ENCODE data around the gene EPB41.

The EPB41 gene

DNA sequence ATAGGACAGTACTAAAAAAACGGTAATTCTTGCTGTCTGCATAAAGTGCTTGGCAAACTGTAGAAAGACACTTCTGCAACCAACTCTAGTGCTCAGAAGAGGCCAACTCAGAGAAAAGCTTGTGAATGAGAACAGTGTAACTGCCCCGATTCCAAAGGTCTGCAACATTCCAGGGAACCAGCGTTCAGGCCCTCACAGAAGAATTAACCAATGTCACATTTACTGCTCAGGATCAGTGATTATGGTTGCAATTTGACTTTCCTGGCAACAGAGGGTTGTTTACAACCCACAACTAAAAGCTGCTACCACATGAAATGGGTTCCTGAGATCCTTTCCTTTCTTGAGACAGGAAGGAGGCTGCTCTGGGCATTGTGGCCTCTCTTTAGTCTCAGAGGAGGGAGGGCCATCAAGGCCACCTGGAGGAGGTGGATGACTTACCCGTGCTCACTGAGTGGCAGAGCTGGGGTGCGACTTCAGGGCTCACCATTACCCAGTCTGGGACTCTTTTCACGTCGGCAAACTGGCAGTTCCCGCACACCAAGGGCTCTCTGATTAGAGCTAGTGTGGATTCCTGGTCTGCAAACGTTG, 252.0 kb downstream of the EPB41 start:
- DNase-seq (ENCODE audit: low spot score): no peak
- TF ChIP-seq, protein P1, sequence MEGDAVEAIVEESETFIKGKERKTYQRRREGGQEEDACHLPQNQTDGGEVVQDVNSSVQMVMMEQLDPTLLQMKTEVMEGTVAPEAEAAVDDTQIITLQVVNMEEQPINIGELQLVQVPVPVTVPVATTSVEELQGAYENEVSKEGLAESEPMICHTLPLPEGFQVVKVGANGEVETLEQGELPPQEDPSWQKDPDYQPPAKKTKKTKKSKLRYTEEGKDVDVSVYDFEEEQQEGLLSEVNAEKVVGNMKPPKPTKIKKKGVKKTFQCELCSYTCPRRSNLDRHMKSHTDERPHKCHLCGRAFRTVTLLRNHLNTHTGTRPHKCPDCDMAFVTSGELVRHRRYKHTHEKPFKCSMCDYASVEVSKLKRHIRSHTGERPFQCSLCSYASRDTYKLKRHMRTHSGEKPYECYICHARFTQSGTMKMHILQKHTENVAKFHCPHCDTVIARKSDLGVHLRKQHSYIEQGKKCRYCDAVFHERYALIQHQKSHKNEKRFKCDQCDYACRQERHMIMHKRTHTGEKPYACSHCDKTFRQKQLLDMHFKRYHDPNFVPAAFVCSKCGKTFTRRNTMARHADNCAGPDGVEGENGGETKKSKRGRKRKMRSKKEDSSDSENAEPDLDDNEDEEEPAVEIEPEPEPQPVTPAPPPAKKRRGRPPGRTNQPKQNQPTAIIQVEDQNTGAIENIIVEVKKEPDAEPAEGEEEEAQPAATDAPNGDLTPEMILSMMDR (IDR thresholded peaks at IDR 0.05; ENCODE audit: extremely low read depth, insufficient read depth, missing control alignments): no peak
- in situ Hi-C loops (cut with MboI; ENCODE audit: low pct_unique_long_range_greater_than_20kb, low sequenced_read_pairs, unreplicated experiment): no loop called here

DNA sequence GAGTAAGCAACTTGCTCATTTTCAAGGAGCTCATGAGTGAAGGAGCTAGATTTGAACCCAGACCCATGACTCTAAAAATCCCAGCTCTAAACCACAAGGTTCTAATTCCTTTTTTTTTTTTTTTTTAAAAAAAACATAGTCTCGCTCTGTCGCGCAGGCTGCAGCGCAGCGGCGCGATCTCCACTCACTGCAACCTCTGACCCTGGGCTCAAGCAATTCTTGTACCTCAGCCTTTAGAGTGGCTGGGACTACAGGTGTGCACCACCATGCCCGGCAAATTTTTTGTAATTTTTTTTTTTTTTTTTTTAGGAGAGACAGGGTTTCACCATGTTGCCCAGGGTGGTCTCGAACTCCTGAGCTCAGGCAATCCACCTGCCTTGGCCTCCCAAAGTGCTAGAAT, 253.5 kb downstream of the EPB41 start:
- TF ChIP-seq, protein P1 (IDR thresholded peaks at IDR 0.05; ENCODE audit: extremely low read depth, insufficient read depth, missing control alignments): no peak
- DNase-seq (ENCODE audit: low spot score): no peak
- in situ Hi-C loops (cut with MboI; ENCODE audit: low pct_unique_long_range_greater_than_20kb, low sequenced_read_pairs, unreplicated experiment): no loop called here
